HUES48 (cell line): ENCODE results near the gene ATG101.

ENCODE experiments used
- H3K27ac ChIP-seq: one replicate; pipeline ENCODE4 v1.7.0; 2013; ENCODE audit warnings: low read depth, low read length, inconsistent platforms
- H3K27me3 ChIP-seq: 2 replicates; pipeline ENCODE4 v1.6.1; 2013; ENCODE audit warnings: mild to moderate bottlenecking, low read length; ENCODE audit not compliant: control insufficient read depth, insufficient read depth
- H3K36me3 ChIP-seq: 2 replicates; pipeline ENCODE4 v1.6.1; 2013; ENCODE audit warnings: low read length; ENCODE audit not compliant: control insufficient read depth, insufficient read depth
- H3K4me1 ChIP-seq: 2 replicates; pipeline ENCODE4 v1.6.1; 2013; ENCODE audit warnings: mild to moderate bottlenecking, low read length; ENCODE audit not compliant: control insufficient read depth, insufficient read depth
- H3K4me3 ChIP-seq: 2 replicates; pipeline ENCODE4 v1.5.1; 2013; ENCODE audit warnings: mild to moderate bottlenecking, low read depth, low read length
- H3K9ac ChIP-seq: 2 replicates; pipeline ENCODE4 v1.6.1; 2013; ENCODE audit warnings: mild to moderate bottlenecking, low read depth, low read length, moderate library complexity
- H3K9me3 ChIP-seq: 2 replicates; pipeline ENCODE4 v1.6.1; 2013; ENCODE audit warnings: low read length; ENCODE audit not compliant: control insufficient read depth, insufficient read depth

The ATG101 gene

GRCh38 chr12:52070185-52070925 is 577 bp downstream of the ATG101 start:
- no peaks in the 10 kb centered on the region for H3K27me3 ChIP-seq
- H3K4me1 ChIP-seq, result peaks cover 7% of the 10 kb centered on the region
- H3K4me3 ChIP-seq, result peak overlapping the region; percentile 83
- H3K27ac ChIP-seq, result peak overlapping the region; percentile 90
- no peaks in the 10 kb centered on the region for H3K9me3 ChIP-seq
- peaks cover 35% of the 10 kb centered on the region for H3K36me3 ChIP-seq
- H3K9ac ChIP-seq, result peak overlapping the region; percentile 96

DNA sequence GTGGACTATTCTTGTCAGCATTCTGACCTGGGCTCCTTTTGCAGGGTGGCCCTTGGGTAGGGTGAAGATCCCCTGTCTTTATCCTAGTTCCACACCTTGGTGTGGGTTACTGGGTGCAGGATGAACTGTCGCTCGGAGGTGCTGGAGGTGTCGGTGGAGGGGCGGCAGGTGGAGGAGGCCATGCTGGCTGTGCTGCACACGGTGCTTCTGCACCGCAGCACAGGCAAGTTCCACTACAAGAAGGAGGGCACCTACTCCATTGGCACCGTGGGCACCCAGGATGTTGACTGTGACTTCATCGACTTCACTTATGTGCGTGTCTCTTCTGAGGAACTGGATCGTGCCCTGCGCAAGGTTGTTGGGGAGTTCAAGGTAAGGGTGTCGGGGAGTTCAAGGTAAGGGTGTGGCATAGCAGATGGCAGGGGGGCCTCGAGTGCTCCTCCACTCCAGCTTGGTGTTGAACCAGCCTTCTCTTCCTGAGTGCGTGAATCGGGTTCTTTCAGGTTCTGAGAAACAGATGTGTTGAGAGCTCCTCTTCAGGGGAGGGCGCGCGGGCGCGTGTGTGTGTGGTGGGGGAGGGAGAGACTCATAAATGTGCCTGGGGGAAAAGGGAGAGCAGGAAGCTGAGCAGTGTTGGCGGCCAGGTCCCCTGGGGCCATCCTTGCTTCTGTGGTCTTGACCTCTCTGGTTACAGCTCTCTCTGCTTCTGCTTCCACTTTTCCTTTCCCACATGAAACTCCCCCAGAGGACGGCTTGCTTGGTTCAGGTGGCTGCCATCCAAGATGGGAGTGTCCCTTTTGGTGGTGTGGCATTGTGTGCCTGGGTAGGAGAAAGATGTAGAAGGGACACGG is 4.0 kb downstream of the ATG101 start:
- H3K9ac ChIP-seq, result no peak overlapping the region
- peaks cover 7% of the 10 kb centered on the region for H3K4me1 ChIP-seq
- H3K9me3 ChIP-seq, result no peaks in the 10 kb centered on the region
- H3K27ac ChIP-seq, result no peak overlapping the region
- no peaks in the 10 kb centered on the region for H3K27me3 ChIP-seq
- no peak overlapping the region for H3K4me3 ChIP-seq
- H3K36me3 ChIP-seq, result peaks cover 67% of the 10 kb centered on the region

DNA sequence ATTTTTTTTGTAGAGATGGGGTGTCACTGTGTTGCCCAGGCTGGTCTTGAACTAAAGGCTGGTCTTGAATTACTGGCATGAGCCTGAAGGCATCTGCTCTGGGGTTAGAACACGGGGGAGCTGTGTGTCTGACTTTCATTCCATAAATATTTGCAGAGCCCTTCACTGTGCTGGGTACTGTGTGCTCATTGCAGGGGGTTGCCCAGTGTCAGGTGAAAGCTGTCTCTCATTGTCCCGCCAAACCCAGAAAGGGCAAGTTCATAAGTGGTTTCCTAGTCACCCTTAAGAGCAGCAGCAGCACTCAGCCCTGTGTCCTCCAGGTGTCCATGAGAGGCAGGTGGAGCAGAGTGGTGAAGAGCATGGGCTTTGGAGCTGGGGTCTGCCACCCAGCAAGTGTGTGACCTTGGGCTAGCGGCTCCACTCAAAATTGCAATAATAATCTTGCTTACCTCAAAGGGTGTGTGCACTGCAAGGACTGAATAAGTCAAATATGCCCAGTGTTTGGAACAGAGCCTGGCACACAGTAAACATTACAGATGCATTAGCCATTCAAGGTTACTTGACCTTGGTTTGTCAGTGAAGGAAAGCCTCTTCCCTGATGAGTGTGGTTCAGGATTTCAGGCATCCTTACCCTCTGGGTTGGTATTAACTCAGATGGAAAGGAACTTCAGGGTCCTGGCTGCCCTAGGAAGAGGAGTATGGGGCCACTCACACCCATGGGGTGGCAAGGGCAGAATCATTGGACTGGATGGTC is 5.4 kb downstream of the ATG101 start:
- Histone ChIP-seq H3K4me3 (no peak overlapping the region), H3K27ac (no peak overlapping the region), H3K9me3 (no peaks in the 10 kb centered on the region), H3K4me1 (peaks cover 7% of the 10 kb centered on the region), H3K36me3 (peaks cover 71% of the 10 kb centered on the region), H3K27me3 (no peaks in the 10 kb centered on the region), H3K9ac (no peak overlapping the region)

DNA sequence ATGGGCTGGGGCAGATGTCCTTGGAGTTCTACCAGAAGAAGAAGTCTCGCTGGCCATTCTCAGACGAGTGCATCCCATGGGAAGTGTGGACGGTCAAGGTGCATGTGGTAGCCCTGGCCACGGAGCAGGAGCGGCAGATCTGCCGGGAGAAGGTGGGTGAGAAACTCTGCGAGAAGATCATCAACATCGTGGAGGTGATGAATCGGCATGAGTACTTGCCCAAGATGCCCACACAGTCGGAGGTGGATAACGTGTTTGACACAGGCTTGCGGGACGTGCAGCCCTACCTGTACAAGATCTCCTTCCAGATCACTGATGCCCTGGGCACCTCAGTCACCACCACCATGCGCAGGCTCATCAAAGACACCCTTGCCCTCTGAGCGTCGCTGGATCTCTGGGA is 7.0 kb downstream of the ATG101 start:
- H3K36me3 ChIP-seq, result peaks cover 69% of the 10 kb centered on the region
- H3K9me3 ChIP-seq, result no peaks in the 10 kb centered on the region
- H3K27me3 ChIP-seq, result no peaks in the 10 kb centered on the region
- H3K9ac ChIP-seq, result no peak overlapping the region
- no peak overlapping the region for H3K4me3 ChIP-seq
- no peak overlapping the region for H3K27ac ChIP-seq
- 0 out of 2 replicates have a peak, but pooled peaks cover 6% of the 10 kb centered on the region for H3K4me1 ChIP-seq

DNA sequence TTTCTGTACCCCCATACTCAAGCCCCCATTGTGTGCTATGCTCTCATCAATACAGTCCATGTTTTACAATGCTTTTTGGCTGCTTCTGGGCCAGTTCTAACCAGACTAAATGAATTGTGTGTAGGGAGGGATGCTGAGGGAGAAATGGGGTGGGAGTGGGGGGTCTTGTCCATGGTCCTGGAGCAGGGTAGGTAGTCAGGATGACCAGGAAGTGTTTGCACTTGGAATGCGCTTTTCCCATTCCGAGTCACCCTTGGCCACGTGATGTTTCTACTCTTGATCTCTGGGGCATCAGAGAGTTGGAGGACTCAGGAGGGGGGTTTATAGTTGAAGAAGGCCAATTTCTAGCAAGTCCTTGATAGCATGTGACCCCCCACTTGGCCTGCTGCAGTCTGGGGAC is 8.5 kb downstream of the ATG101 start:
- no peaks in the 10 kb centered on the region for H3K27me3 ChIP-seq
- no peaks in the 10 kb centered on the region for H3K9me3 ChIP-seq
- no peak overlapping the region for H3K9ac ChIP-seq
- H3K4me3 ChIP-seq, result no peak overlapping the region
- H3K4me1 ChIP-seq, result peaks cover 18% of the 10 kb centered on the region
- H3K27ac ChIP-seq, result no peak overlapping the region
- peaks cover 56% of the 10 kb centered on the region for H3K36me3 ChIP-seq

GRCh38 chr12:52079576-52080402 is 10.0 kb downstream of the ATG101 start, which contains the start of gene SMIM41:
Gene SMIM41 (plus strand): TSS chr12:52079704. CDS start chr12:52079780, 76 bp downstream.
- H3K4me3 ChIP-seq, result no peak within 1 kb of the TSS
- H3K4me1 ChIP-seq, result peaks cover 18% of the 10 kb centered on the region
- H3K27me3 ChIP-seq, result no peaks in the 10 kb centered on the region
- H3K27ac ChIP-seq, result no peak within 1 kb of the TSS
- no peak within 1 kb of the TSS for H3K9ac ChIP-seq
- H3K36me3 ChIP-seq, result peaks cover 41% of the 10 kb centered on the region
- H3K9me3 ChIP-seq, result no peaks in the 10 kb centered on the region

DNA sequence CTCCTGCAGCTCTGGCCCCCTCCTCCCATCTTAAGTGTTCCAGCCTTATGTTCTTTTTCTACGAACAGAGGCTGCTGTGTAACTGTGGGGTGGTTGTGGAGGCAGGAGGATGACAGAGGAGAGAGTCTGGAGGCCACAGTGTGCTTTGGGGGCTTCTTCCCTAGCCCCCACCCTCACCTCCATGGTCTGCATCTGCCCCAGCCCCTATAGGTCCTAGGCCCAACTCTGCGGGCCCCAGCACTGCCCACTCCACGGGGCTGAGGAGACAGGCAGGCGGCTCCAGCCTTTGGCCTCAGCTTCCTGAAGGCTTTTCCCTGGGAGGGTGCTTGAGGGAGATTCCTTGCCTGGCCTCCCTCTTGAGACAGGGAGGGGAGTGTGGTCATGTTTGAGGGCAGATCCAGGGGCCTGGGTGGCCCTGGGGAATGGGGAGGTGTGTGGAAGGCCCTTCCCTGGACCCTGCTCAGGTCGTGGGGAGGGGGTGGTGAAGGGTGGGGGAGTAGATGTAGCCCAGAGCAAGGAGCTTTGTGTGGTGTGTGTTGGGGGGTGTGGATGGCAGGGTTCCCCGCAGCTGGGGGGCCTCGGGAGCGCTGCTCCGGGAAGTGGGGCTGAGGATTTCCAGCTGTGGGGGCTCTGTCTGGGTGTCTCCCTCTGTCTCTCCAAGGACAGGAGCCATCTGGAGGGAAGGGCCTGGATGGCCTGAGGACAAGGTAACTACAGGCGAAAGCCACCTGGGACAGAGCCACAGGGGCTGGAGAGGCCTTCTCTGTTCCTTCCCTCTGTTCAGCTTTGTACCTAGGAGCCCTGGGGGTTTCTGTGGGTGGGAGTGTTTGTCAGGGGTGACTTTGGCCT is 10.8 kb downstream of the ATG101 start:
- H3K27ac ChIP-seq, result no peak overlapping the region
- no peaks in the 10 kb centered on the region for H3K27me3 ChIP-seq
- H3K4me3 ChIP-seq, result no peak overlapping the region
- H3K4me1 ChIP-seq, result peaks cover 18% of the 10 kb centered on the region
- no peaks in the 10 kb centered on the region for H3K9me3 ChIP-seq
- peaks cover 33% of the 10 kb centered on the region for H3K36me3 ChIP-seq
- H3K9ac ChIP-seq, result no peak overlapping the region

DNA sequence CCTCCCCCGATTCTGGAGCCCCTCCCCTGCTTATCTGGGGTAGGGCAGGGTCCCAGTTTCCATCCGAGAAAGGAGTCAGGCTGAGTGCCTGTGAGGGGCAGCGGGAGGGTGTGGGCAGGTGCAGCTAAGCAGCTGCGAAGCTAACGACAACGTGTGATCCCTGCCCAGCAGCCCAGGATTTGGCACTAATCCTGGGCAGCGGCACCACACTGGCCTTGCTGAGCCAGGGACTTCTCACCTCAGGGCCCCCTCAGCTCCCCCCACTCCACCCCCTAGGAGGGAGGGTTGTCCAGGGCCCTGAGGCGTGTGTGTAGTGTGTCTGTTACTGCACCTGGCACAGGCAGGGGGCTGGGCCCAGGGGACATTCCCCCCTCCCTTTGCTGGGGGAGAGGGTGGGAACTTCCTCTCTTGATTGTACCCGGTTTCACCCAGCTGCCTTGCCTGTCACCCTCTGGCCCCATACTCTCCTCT is 11.5 kb downstream of the ATG101 start:
- Histone ChIP-seq H3K9me3 (no peaks in the 10 kb centered on the region), H3K4me1 (peaks cover 18% of the 10 kb centered on the region), H3K9ac (no peak overlapping the region), H3K27ac (no peak overlapping the region), H3K4me3 (no peak overlapping the region), H3K36me3 (peaks cover 26% of the 10 kb centered on the region), H3K27me3 (no peaks in the 10 kb centered on the region)

DNA sequence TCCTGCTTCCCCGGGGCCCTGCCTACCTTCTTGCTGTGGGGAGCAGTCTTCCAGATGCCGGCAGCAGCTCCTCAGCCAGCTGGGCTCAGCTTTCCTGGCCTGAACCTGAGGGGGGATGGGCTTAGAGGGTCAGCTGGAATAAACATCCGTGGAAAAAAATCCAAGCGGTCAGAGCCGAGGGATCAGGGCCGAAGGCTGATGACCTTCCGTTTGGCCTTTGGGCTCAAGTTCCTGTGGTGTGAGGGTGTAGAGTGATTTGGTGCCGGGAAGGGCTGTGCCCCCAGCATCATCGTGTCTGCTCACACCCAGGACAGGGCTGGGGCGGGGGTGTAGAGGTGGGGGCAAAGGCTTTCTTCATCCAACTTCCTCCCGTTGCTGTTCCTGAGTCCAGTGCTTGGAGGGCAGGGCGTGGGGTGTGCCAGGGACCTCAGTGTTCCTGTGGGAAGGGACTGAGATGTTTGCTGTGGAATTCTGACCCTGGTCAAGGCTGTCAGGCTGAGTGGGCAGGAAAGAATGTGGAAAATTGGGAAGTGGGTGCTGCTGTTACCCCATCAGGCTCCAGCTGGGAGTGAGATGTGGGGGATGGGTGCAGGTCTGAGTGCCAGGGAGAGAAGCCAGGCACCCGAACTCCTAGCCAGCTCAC is 12.4 kb downstream of the ATG101 start:
- peaks cover 18% of the 10 kb centered on the region for H3K36me3 ChIP-seq
- no peak overlapping the region for H3K9ac ChIP-seq
- H3K27ac ChIP-seq, result no peak overlapping the region
- peaks cover 18% of the 10 kb centered on the region for H3K4me1 ChIP-seq
- H3K27me3 ChIP-seq, result no peaks in the 10 kb centered on the region
- H3K4me3 ChIP-seq, result no peak overlapping the region
- no peaks in the 10 kb centered on the region for H3K9me3 ChIP-seq
